ENCODE measurements around the gene ACTG1. TPM values are rescaled to one million over a fixed set of nuclear protein-coding genes. Genes with fewer than 3 reads are reported as not detected.

The ACTG1 gene
- total RNA-seq, 4 donors from 2014 or later, result 2,372 to 2,875 (median 2,670) TPM

GRCh38 chr17:81553018-81553615 is 40.5 kb upstream of the ACTG1 start:
- no peaks in the 10 kb centered on the region for H3K9me3 ChIP-seq
- no peaks in the 10 kb centered on the region for H3K27me3 ChIP-seq
- peak overlapping the region; percentile 42 to 88 (median 84) for H3K27ac ChIP-seq
- peak overlapping the region; percentile 85 to 96 (median 93) for H3K4me3 ChIP-seq
- peak; percentile 70 to 82 for DNase-seq (ENCODE audit: low spot score in 2 of 2)
- H3K4me1 ChIP-seq, result peaks cover 0 to 34% (median 21%) of the 10 kb centered on the region in 4 donors
- H3K36me3 ChIP-seq, result peaks cover 0 to 50% (median 2%) of the 10 kb centered on the region in 3 donors
- 0 to 2% methylated on average over 15 to 19 of the region's 19 CpGs for WGBS, 2 donors
- no peak for TF ChIP-seq CTCF (IDR thresholded peaks at IDR 0.05)
- no peak for TF ChIP-seq POLR2A (IDR thresholded peaks at IDR 0.05)
- TF ChIP-seq EP300 (IDR thresholded peaks at IDR 0.05), result no peak

GRCh38 chr17:81552244-81553017 is 39.8 kb upstream of the ACTG1 start, which contains the start of gene FAAP100:
Gene FAAP100, minus strand, starts transcription at chr17:81552353. Its CDS starts 23 bp downstream, at chr17:81552330.
- Histone ChIP-seq H3K27ac (peak within 1 kb of the TSS; percentile 64 to 88 (median 84)), H3K4me3 (peak within 1 kb of the TSS; percentile 85 to 96 (median 93)), H3K27me3 (no peaks in the 10 kb centered on the region), H3K4me1 (peaks cover 0 to 34% (median 21%) of the 10 kb centered on the region in 4 donors), H3K9me3 (no peaks in the 10 kb centered on the region), H3K36me3 (peaks cover 2 to 50% (median 8%) of the 10 kb centered on the region in 3 donors)
- 0 to 1% methylated on average over 12 to 31 of the region's 85 CpGs for WGBS, 2 donors
- peak; percentile 48 to 58 for DNase-seq (ENCODE audit: low spot score in 2 of 2)
- TF ChIP-seq CTCF (IDR thresholded peaks at IDR 0.05) (peak in 2 of 5 experiments; percentile 16 to 35), EP300 (IDR thresholded peaks at IDR 0.05) (peak in 1 of 2 donors; percentile 78), POLR2A (IDR thresholded peaks at IDR 0.05) (peak; percentile 42 to 82)

- DNase-seq (ENCODE audit: low spot score in 2 of 2), result peak in 1 of 2 donors; percentile 13
- TF ChIP-seq POLR2A (IDR thresholded peaks at IDR 0.05) (no peak), CTCF (IDR thresholded peaks at IDR 0.05) (no peak), EP300 (IDR thresholded peaks at IDR 0.05) (no peak)
- H3K4me1 ChIP-seq, result peaks cover 0 to 34% (median 21%) of the 10 kb centered on the region in 4 donors
- 1 to 5% methylated on average over 10 to 43 of the region's 69 CpGs for WGBS, 2 donors
- H3K9me3 ChIP-seq, result no peaks in the 10 kb centered on the region
- no peaks in the 10 kb centered on the region for H3K27me3 ChIP-seq
- H3K27ac ChIP-seq, result peak overlapping the region; percentile 64 to 88 (median 84)
- peak overlapping the region; percentile 85 to 96 (median 93) for H3K4me3 ChIP-seq
- peaks cover 2 to 50% (median 15%) of the 10 kb centered on the region in 3 donors for H3K36me3 ChIP-seq
Measured at GRCh38 chr17:81551458-81552243, 39.1 kb upstream of the ACTG1 start.

GRCh38 chr17:81550830-81551457 is 38.3 kb upstream of the ACTG1 start:
- H3K27ac ChIP-seq, result peak overlapping the region in 2 of 4 donors; percentile 82 to 88
- peaks cover 0 to 34% (median 21%) of the 10 kb centered on the region in 4 donors for H3K4me1 ChIP-seq
- no peak for TF ChIP-seq EP300 (IDR thresholded peaks at IDR 0.05)
- no peak for TF ChIP-seq POLR2A (IDR thresholded peaks at IDR 0.05)
- TF ChIP-seq CTCF (IDR thresholded peaks at IDR 0.05), result no peak
- H3K4me3 ChIP-seq, result peak overlapping the region in 3 of 4 donors; percentile 85 to 96 (median 92)
- WGBS, 2 donors, result 71 to 79% methylated on average over 25 to 27 of the region's 27 CpGs
- no peaks in the 10 kb centered on the region for H3K9me3 ChIP-seq
- peaks cover 2 to 50% (median 18%) of the 10 kb centered on the region in 3 donors for H3K36me3 ChIP-seq
- no peaks in the 10 kb centered on the region for H3K27me3 ChIP-seq
- no peak for DNase-seq (ENCODE audit: low spot score in 2 of 2)
